Sigmoid colon (tissue), 4 donors: Measurements from ENCODE around the gene ARF5.

Source experiments
- EP300 ChIP-seq, 4 donors: sonication (generic); formaldehyde crosslinking; IDR thresholded peaks; one replicate each; pipeline ENCODE4 v1.6.1; 2017; ENCODE audit warnings: antibody characterized with exemption in 4 of 4
- POLR2AphosphoS5 ChIP-seq, 4 donors: sonication (generic); formaldehyde crosslinking; IDR thresholded peaks; one replicate each; pipeline ENCODE4 v1.6.1; 2017; ENCODE audit warnings: antibody characterized with exemption in 4 of 4
- TF ChIP-seq, protein P1 (sequence below), 4 experiments: fragments of 450-650 bp in 3 of 4; fragments of 200-600 bp in 1 of 4; IDR thresholded peaks; one replicate each; pipeline ENCODE4 v1.5.1; 2016 to 2019; ENCODE audit warnings: antibody characterized with exemption in 4 of 4, mild to moderate bottlenecking in 3 of 4, moderate library complexity in 2 of 4

DNA sequence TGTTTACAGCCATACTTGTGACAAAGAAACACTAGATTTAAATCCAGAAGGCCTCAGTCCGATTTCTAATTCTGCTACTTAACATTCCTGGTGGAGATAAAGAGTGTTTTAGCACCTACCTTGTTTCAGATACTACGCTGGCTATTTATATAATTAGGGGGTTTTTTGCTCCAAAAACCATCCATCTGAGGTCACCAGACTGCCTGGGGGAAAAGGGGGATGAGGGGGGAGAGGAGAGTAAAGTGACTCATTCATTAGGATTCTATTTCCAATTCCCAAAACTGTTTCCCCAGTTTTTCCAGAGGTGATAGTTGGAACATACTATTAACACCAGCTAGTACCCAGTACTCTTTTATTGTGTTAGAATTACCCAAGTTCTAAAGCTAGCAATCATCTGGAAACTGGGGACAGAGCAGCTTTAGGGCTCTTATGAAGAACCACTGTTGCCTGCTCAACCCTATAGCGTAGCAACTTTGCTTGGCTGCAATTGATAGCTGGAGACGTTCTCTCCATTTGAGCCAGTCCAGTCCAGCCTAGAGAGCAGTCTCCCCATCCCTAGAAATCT lies 9.4 kb upstream of the ARF5 start:
- TF ChIP-seq, protein P1, sequence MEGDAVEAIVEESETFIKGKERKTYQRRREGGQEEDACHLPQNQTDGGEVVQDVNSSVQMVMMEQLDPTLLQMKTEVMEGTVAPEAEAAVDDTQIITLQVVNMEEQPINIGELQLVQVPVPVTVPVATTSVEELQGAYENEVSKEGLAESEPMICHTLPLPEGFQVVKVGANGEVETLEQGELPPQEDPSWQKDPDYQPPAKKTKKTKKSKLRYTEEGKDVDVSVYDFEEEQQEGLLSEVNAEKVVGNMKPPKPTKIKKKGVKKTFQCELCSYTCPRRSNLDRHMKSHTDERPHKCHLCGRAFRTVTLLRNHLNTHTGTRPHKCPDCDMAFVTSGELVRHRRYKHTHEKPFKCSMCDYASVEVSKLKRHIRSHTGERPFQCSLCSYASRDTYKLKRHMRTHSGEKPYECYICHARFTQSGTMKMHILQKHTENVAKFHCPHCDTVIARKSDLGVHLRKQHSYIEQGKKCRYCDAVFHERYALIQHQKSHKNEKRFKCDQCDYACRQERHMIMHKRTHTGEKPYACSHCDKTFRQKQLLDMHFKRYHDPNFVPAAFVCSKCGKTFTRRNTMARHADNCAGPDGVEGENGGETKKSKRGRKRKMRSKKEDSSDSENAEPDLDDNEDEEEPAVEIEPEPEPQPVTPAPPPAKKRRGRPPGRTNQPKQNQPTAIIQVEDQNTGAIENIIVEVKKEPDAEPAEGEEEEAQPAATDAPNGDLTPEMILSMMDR (IDR thresholded peaks at IDR 0.05) = no peak
- TF ChIP-seq EP300 (IDR thresholded peaks at IDR 0.05) (no peak), POLR2AphosphoS5 (IDR thresholded peaks at IDR 0.05) (no peak)
